Measurements from ENCODE around the gene C2.

GRCh38 chr6:31952140-31952805, 24.8 kb downstream of the C2 start:
- TF ChIP-seq, protein P1, sequence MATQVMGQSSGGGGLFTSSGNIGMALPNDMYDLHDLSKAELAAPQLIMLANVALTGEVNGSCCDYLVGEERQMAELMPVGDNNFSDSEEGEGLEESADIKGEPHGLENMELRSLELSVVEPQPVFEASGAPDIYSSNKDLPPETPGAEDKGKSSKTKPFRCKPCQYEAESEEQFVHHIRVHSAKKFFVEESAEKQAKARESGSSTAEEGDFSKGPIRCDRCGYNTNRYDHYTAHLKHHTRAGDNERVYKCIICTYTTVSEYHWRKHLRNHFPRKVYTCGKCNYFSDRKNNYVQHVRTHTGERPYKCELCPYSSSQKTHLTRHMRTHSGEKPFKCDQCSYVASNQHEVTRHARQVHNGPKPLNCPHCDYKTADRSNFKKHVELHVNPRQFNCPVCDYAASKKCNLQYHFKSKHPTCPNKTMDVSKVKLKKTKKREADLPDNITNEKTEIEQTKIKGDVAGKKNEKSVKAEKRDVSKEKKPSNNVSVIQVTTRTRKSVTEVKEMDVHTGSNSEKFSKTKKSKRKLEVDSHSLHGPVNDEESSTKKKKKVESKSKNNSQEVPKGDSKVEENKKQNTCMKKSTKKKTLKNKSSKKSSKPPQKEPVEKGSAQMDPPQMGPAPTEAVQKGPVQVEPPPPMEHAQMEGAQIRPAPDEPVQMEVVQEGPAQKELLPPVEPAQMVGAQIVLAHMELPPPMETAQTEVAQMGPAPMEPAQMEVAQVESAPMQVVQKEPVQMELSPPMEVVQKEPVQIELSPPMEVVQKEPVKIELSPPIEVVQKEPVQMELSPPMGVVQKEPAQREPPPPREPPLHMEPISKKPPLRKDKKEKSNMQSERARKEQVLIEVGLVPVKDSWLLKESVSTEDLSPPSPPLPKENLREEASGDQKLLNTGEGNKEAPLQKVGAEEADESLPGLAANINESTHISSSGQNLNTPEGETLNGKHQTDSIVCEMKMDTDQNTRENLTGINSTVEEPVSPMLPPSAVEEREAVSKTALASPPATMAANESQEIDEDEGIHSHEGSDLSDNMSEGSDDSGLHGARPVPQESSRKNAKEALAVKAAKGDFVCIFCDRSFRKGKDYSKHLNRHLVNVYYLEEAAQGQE (IDR thresholded peaks at IDR 0.05; ENCODE audit: low read depth): no peak
- TF ChIP-seq RAD21 (IDR thresholded peaks at IDR 0.05; ENCODE audit: low read depth): peak; percentile 56
- TF ChIP-seq EP300 (IDR thresholded peaks at IDR 0.05; ENCODE audit: borderline replicate concordance): no peak
- TF ChIP-seq CREB1 (IDR thresholded peaks at IDR 0.05; ENCODE audit: low read depth): no peak
